Measurements from ENCODE around the gene CA14.

DNA sequence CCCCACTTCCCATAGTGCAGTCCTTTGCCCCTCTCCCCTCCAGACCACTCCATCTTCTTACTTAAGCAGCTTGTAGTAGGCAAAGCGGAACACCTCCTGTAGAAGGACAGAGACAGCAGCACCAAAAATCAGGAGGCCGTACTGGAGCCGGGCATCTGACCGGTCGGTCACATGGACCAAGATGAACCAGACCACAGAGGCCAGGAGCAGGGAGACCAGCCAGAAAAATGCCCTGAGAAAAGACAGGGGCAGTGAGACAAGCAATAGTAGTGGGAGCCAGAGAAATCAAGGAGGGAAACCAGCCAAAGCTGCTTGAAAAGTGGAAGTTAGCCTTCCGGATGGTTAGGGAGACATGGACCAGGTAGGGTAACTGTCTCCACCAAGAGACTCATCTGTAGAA lies 10.3 kb downstream of the CA14 start:
- TF ChIP-seq KLF10 (tag by site-specific recombination; IDR thresholded peaks at IDR 0.05) (no peak), ZNF843 (tag by site-specific recombination; IDR thresholded peaks at IDR 0.05) (no peak), YY1 (tag by site-specific recombination; IDR thresholded peaks at IDR 0.05) (no peak), ZNF639 (tag by site-specific recombination; IDR thresholded peaks at IDR 0.05) (no peak), ZNF48 (tag by site-specific recombination; IDR thresholded peaks at IDR 0.05) (no peak), PRDM10 (tag by site-specific recombination; IDR thresholded peaks at IDR 0.05) (no peak), ZNF214 (tag by site-specific recombination; IDR thresholded peaks at IDR 0.05; ENCODE audit: borderline replicate concordance) (no peak)
- TF ChIP-seq, protein P1, sequence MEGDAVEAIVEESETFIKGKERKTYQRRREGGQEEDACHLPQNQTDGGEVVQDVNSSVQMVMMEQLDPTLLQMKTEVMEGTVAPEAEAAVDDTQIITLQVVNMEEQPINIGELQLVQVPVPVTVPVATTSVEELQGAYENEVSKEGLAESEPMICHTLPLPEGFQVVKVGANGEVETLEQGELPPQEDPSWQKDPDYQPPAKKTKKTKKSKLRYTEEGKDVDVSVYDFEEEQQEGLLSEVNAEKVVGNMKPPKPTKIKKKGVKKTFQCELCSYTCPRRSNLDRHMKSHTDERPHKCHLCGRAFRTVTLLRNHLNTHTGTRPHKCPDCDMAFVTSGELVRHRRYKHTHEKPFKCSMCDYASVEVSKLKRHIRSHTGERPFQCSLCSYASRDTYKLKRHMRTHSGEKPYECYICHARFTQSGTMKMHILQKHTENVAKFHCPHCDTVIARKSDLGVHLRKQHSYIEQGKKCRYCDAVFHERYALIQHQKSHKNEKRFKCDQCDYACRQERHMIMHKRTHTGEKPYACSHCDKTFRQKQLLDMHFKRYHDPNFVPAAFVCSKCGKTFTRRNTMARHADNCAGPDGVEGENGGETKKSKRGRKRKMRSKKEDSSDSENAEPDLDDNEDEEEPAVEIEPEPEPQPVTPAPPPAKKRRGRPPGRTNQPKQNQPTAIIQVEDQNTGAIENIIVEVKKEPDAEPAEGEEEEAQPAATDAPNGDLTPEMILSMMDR (tag by site-specific recombination; IDR thresholded peaks at IDR 0.05): no peak
